ENCODE results near the gene SMIM36. TPM values are rescaled to one million over a fixed set of nuclear protein-coding genes. Genes with fewer than 3 reads are reported as not detected.
"Not testable (repeated sequence)": the region's sequence is repeated elsewhere in the genome, so short reads cannot be mapped to it uniquely, and the experiment has no call there.

SMIM36 gene
- total RNA-seq, 2 experiments from 2014 or later: not detected

DNA sequence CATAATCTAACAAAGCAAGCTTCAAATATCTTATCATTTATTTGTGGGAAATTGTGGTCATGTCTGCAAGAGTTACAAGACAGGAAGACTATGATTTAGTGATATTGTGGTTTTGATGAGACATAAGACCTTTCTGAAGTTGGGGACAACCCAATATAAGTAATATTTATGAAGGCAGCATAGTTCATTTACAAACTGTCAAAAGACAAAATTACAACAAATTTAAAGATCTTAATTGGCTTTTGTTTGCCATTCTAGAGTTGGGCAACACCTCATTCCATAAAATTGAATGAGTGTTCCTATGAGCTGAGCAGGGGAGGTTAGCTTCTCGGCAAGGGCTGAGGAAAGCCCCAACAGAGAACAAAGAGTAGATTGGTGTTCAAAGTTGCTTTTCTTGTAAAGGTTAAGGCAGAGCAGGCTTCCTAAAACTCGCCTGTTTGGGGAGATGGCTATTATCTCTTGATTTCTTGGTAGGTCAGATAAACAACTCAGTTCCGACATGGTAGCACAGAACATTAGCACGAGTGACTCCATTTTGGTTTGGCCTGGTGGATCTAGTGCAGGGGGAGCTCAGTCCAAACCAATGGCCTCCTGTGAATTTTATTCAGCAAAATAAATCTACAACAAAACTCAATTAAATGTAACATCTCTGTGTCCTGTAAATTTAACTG lies 78.8 kb downstream of the SMIM36 start:
- H3K27ac Mint-ChIP-seq: no peak overlapping the region
- H3K36me3 Mint-ChIP-seq: no peaks in the 10 kb centered on the region
- H3K4me3 Mint-ChIP-seq: no peak overlapping the region
- peaks cover 11% of the 10 kb centered on the region for H3K4me1 Mint-ChIP-seq
- POLR2A ChIA-PET: interaction anchor here (2.1 kb wide), 1 partner anchor 11 kb away, joined by 8 read pairs; the partner anchor contains the start of gene MMD
- ATAC-seq (ENCODE audit: low read depth): no peak
- H3K9me3 Mint-ChIP-seq: no peaks in the 10 kb centered on the region
- no peak for DNase-seq
- H3K27me3 Mint-ChIP-seq: peaks cover 3% of the 10 kb centered on the region

GRCh38 chr17:55431914-55432313 lies 79.3 kb downstream of the SMIM36 start:
- not testable (repeated sequence) for H3K27me3 Mint-ChIP-seq; DNase-seq; ATAC-seq (ENCODE audit: low read depth); H3K36me3 Mint-ChIP-seq; H3K9me3 Mint-ChIP-seq; H3K4me3 Mint-ChIP-seq; H3K27ac Mint-ChIP-seq
- peaks cover 11% of the 10 kb centered on the region for H3K4me1 Mint-ChIP-seq
- POLR2A ChIA-PET: interaction anchor here (2.1 kb wide), 1 partner anchor 10 kb away, joined by 8 read pairs; the partner anchor contains the start of gene MMD

- Mint-ChIP-seq H3K9me3 (no peaks in the 10 kb centered on the region), H3K4me3 (no peak overlapping the region)
- DNase-seq: no peak
These were observed 80.5 kb downstream of the SMIM36 start for GRCh38 chr17:55430541-55431288.

GRCh38 chr17:55427587-55427882 lies 83.7 kb downstream of the SMIM36 start:
- no peak for DNase-seq

More at GRCh38 chr17:55430541-55431288, 80.5 kb downstream of the SMIM36 start:
- Mint-ChIP-seq H3K36me3 (no peaks in the 10 kb centered on the region), H3K4me1 (peaks cover 9% of the 10 kb centered on the region), H3K27ac (no peak overlapping the region), H3K27me3 (peaks cover 3% of the 10 kb centered on the region)
- POLR2A ChIA-PET: no interaction called here
- no peak for ATAC-seq (ENCODE audit: low read depth)

GRCh38 chr17:55426851-55427586 lies 84.2 kb downstream of the SMIM36 start:
- H3K36me3 Mint-ChIP-seq: no peaks in the 10 kb centered on the region
- POLR2A ChIA-PET: no interaction called here
- no peaks in the 10 kb centered on the region for H3K9me3 Mint-ChIP-seq
- DNase-seq (no peak), ATAC-seq (ENCODE audit: low read depth) (no peak)
- H3K4me3 Mint-ChIP-seq: no peak overlapping the region
- H3K27me3 Mint-ChIP-seq: peaks cover 30% of the 10 kb centered on the region
- H3K27ac Mint-ChIP-seq: no peak overlapping the region
- peaks cover 8% of the 10 kb centered on the region for H3K4me1 Mint-ChIP-seq

More at GRCh38 chr17:55427587-55427882, 83.7 kb downstream of the SMIM36 start:
- Mint-ChIP-seq H3K36me3 (no peaks in the 10 kb centered on the region), H3K9me3 (no peaks in the 10 kb centered on the region), H3K4me1 (peaks cover 9% of the 10 kb centered on the region), H3K4me3 (no peak overlapping the region), H3K27me3 (peaks cover 28% of the 10 kb centered on the region), H3K27ac (no peak overlapping the region)
- no peak for ATAC-seq (ENCODE audit: low read depth)
- POLR2A ChIA-PET: no interaction called here

GRCh38 chr17:55424893-55425540 lies 86.2 kb downstream of the SMIM36 start:
- H3K9me3 Mint-ChIP-seq: no peaks in the 10 kb centered on the region
- POLR2A ChIA-PET: no interaction called here
- H3K36me3 Mint-ChIP-seq: no peaks in the 10 kb centered on the region
- DNase-seq (no peak), ATAC-seq (ENCODE audit: low read depth) (no peak)
- peaks cover 6% of the 10 kb centered on the region for H3K4me1 Mint-ChIP-seq
- no peak overlapping the region for H3K4me3 Mint-ChIP-seq
- no peak overlapping the region for H3K27ac Mint-ChIP-seq
- H3K27me3 Mint-ChIP-seq: peaks cover 29% of the 10 kb centered on the region

DNA sequence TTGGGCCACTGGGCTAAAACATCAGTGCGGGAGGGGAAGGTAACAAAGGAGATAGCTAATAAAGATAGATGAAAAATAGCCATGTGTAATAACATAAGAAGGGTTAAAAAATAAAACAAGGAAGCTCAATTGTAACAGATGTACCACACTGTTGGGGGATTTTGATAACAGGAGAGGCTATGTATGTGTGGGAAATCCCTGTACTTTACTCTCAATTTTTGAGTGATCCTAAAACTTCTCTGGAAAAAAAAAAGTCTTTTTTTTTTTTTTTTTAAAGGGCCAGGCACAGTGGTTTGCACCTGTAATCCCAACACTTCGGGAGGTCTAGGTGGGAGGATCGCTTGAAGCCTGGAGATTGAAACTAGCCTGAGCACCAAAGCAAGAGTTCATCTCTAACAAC lies 87.7 kb downstream of the SMIM36 start:
- no peak for DNase-seq
- Mint-ChIP-seq H3K4me1 (peaks cover 20% of the 10 kb centered on the region), H3K27ac (no peak overlapping the region), H3K9me3 (no peaks in the 10 kb centered on the region), H3K36me3 (peaks cover 14% of the 10 kb centered on the region), H3K4me3 (no peak overlapping the region), H3K27me3 (peaks cover 29% of the 10 kb centered on the region)
- POLR2A ChIA-PET: no interaction called here
- no peak for ATAC-seq (ENCODE audit: low read depth)

DNA sequence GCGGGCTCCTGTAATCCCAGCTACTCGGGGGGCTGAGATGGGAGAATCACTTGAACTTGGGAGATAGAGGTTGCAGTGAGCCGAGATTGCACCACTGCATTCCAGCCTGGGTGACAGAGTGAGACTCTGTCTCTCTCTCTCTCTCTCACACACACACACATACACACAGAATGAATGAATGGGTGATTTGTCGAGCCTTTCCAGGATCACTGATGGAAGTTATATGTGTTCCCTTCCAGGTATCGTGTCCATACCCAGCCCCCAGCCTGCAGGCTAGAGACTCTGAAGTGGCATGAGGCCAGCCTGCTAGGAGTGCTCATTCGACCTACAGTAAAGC lies 88.5 kb downstream of the SMIM36 start:
- H3K27ac Mint-ChIP-seq; H3K4me3 Mint-ChIP-seq; H3K9me3 Mint-ChIP-seq; DNase-seq; ATAC-seq (ENCODE audit: low read depth): not testable (repeated sequence)
- H3K36me3 Mint-ChIP-seq: peaks cover 20% of the 10 kb centered on the region
- peaks cover 26% of the 10 kb centered on the region for H3K4me1 Mint-ChIP-seq
- POLR2A ChIA-PET: interaction anchor here (2.5 kb wide), 1 partner anchor 10 kb away, joined by 8 read pairs; no protein-coding TSS in a partner anchor
- peaks cover 29% of the 10 kb centered on the region for H3K27me3 Mint-ChIP-seq

DNA sequence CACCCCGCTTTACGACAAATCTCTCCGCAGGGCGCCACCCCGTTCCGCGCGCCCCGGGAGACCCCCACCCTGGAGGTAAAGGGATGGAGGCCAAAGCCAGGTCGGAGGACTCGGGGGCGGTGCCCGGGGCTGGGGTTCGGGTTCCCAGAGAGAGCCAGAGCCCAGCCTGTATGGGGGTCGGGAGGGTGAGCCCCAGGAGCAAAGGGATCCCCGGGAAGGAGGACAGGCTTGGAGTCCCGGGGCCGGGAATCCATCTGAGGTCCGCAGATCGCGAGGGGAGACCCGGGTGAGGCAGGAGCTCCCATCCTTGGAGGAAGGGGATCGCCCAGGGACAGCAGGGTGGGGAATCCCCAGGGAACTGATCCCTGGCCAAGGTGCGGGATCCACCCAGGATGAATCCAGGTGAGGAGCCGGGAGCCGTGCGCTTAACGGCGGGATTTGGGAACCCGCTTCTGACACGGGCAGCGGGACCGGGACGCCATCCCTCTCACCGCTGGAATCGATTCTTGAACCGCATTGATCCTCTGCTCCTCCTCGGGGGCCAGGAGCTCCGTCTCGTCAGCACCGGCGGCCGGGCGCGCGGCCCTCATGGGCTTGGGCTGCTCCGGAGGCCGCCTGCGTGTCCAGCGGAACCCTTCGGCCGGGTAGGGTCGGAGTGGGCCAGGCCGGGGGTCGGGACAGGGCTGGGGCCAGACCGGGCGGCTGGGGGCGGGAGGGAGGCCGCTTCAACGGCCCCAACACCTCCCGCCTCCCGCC lies 89.9 kb downstream of the SMIM36 start, which contains the start of gene MMD:
TSS of gene MMD (minus strand) at position 657 of the 756 bp plus-strand sequence. CDS start at position 517, 140 bp downstream.
- peak within 1 kb of the TSS; percentile 97 for H3K27ac Mint-ChIP-seq
- H3K27me3 Mint-ChIP-seq: peaks cover 29% of the 10 kb centered on the region
- no peaks in the 10 kb centered on the region for H3K9me3 Mint-ChIP-seq
- H3K4me3 Mint-ChIP-seq: peak within 1 kb of the TSS; percentile 85
- peak; percentile 30 for ATAC-seq (ENCODE audit: low read depth)
- H3K36me3 Mint-ChIP-seq: peaks cover 34% of the 10 kb centered on the region
- POLR2A ChIA-PET: interaction anchor here (0.9 to 2.7 kb wide), 5 partner anchors 11 to 453 kb away, joined by 4 to 8 read pairs (median 4); no protein-coding TSS in a partner anchor
- DNase-seq: no peak
- H3K4me1 Mint-ChIP-seq: peaks cover 38% of the 10 kb centered on the region

DNA sequence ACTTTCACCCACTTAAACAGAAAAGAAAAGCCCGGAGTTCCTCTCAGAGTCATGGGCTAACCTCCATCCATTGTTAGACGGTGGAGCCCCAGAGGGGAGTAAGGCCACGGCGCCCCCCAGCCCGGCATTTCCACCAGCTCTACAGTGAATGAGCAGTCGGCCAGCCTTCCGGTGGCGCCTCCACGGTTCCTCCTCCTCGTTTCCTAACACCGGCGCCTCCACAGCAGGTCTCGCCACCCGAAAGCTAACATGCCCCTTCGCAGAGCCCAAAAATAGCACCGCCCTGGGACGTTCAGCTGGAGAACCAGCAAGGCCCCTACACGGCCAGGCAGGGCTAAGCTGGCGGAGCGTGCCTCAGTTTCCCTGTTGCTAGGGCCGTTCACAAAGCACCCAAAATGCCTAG lies 90.5 kb downstream of the SMIM36 start:
- POLR2A ChIA-PET: interaction anchor here (0.9 to 2.7 kb wide), 5 partner anchors 12 to 453 kb away, joined by 4 to 8 read pairs (median 4); no protein-coding TSS in a partner anchor

GRCh38 chr17:55420067-55420775 lies 91.0 kb downstream of the SMIM36 start:
- POLR2A ChIA-PET: interaction anchor here (0.7 to 2.7 kb wide), 7 partner anchors 12 to 452 kb away, joined by 3 to 8 read pairs (median 4); no protein-coding TSS in a partner anchor
- DNase-seq (peak; percentile 39), ATAC-seq (ENCODE audit: low read depth) (peak; percentile 51)
- H3K27ac Mint-ChIP-seq: peak overlapping the region; percentile 97
- peaks cover 39% of the 10 kb centered on the region for H3K36me3 Mint-ChIP-seq
- peaks cover 24% of the 10 kb centered on the region for H3K27me3 Mint-ChIP-seq
- peak overlapping the region; percentile 85 for H3K4me3 Mint-ChIP-seq
- H3K9me3 Mint-ChIP-seq: no peaks in the 10 kb centered on the region
- H3K4me1 Mint-ChIP-seq: peaks cover 43% of the 10 kb centered on the region

More for the DNA sequence above, 90.5 kb downstream of the SMIM36 start:
- Mint-ChIP-seq H3K4me3 (peak overlapping the region; percentile 85), H3K36me3 (peaks cover 37% of the 10 kb centered on the region), H3K27ac (peak overlapping the region; percentile 97), H3K27me3 (peaks cover 28% of the 10 kb centered on the region), H3K9me3 (no peaks in the 10 kb centered on the region), H3K4me1 (peaks cover 41% of the 10 kb centered on the region)
- ATAC-seq (ENCODE audit: low read depth) (peak; percentile 13), DNase-seq (peak; percentile 65)
